BLaER1 (cell line): ENCODE measurements around the gene GPS1.

ENCODE experiments used
- H3K27ac ChIP-seq: shearing (Covaris generic); formaldehyde crosslinking; 2 replicates; pipeline ENCODE4 v1.8.1; 2022
- H3K27me3 ChIP-seq: shearing (Covaris generic); formaldehyde crosslinking; 2 replicates; pipeline ENCODE4 v1.8.1; 2022
- H3K36me3 ChIP-seq: shearing (Covaris generic); formaldehyde crosslinking; 2 replicates; pipeline ENCODE4 v1.8.1; 2022
- H3K4me1 ChIP-seq: shearing (Covaris generic); formaldehyde crosslinking; 2 replicates; pipeline ENCODE4 v1.8.1; 2022
- H3K4me2 ChIP-seq: shearing (Covaris generic); formaldehyde crosslinking; 2 replicates; pipeline ENCODE4 v1.8.1; 2022
- H3K4me3 ChIP-seq: shearing (Covaris generic); formaldehyde crosslinking; 2 replicates; pipeline ENCODE4 v1.8.1; 2022
- H3K9ac ChIP-seq: shearing (Covaris generic); formaldehyde crosslinking; 2 replicates; pipeline ENCODE4 v1.8.1; 2022
- H3K9me3 ChIP-seq: shearing (Covaris generic); formaldehyde crosslinking; 2 replicates; pipeline ENCODE4 v1.8.1; 2022
- H4K20me1 ChIP-seq: shearing (Covaris generic); formaldehyde crosslinking; 2 replicates; pipeline ENCODE4 v1.8.1; 2022
- Cebpa-rat ChIP-seq: shearing (Covaris generic); IDR thresholded peaks from 2 replicates; pipeline ENCODE4 v1.8.1; 2022

The GPS1 gene

GRCh38 chr17:82105882-82106687 is 54.4 kb downstream of the GPS1 start:
- Histone ChIP-seq H3K36me3 (no peaks in the 10 kb centered on the region), H3K4me3 (peak overlapping the region; percentile 55), H3K4me2 (peak overlapping the region; percentile 80), H3K27ac (peak overlapping the region; percentile 78), H3K27me3 (no peaks in the 10 kb centered on the region), H3K9me3 (no peaks in the 10 kb centered on the region), H3K4me1 (peaks cover 72% of the 10 kb centered on the region), H4K20me1 (no peaks in the 10 kb centered on the region), H3K9ac (peak overlapping the region; percentile 75)
- TF ChIP-seq Cebpa-rat = no peak

GRCh38 chr17:82106688-82107305 is 55.1 kb downstream of the GPS1 start:
- H3K4me2 ChIP-seq = peak overlapping the region; percentile 80
- peak overlapping the region; percentile 75 for H3K9ac ChIP-seq
- TF ChIP-seq Cebpa-rat = no peak
- peak overlapping the region; percentile 78 for H3K27ac ChIP-seq
- no peaks in the 10 kb centered on the region for H3K9me3 ChIP-seq
- peaks cover 65% of the 10 kb centered on the region for H3K4me1 ChIP-seq
- no peaks in the 10 kb centered on the region for H3K36me3 ChIP-seq
- H4K20me1 ChIP-seq = no peaks in the 10 kb centered on the region
- H3K27me3 ChIP-seq = no peaks in the 10 kb centered on the region
- H3K4me3 ChIP-seq = peak overlapping the region; percentile 55
